HG03108 (cell line): Measurements from ENCODE around the gene SASS6.
A peak's percentile ranks its signal among the peaks of the same experiment; 100 is the strongest.

Experiments
- ATAC-seq: cut with Tn5 transposase; IDR thresholded peaks from one replicate; pipeline ENCODE4 v1.9.1; 2021; ENCODE audit warnings: moderate library complexity; ENCODE audit not compliant: unreplicated experiment

The SASS6 gene

DNA sequence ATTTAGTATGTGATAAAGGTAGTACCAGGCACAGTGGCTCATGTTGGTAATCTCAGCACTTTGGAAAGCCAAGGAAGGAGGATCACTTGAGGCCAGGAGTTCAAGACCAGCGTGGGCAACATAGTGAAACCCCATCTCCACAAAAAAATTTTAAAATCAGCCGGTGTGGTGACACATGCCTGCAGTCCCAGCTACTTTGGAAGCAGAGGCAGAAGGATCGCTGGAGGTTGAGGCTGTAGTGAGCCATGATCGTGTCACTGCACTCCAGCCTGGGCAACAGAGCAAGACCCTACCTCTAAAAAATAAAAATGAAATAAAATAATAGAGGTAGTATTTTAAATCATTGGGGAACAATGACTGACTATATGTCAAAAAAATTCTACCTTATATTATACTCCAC is 17.2 kb downstream of the SASS6 start:
- ATAC-seq: no peak

GRCh38 chr1:100109554-100110066 is 23.1 kb downstream of the SASS6 start:
- no peak for ATAC-seq

GRCh38 chr1:100107696-100108095 is 25.0 kb downstream of the SASS6 start:
- no peak for ATAC-seq

DNA sequence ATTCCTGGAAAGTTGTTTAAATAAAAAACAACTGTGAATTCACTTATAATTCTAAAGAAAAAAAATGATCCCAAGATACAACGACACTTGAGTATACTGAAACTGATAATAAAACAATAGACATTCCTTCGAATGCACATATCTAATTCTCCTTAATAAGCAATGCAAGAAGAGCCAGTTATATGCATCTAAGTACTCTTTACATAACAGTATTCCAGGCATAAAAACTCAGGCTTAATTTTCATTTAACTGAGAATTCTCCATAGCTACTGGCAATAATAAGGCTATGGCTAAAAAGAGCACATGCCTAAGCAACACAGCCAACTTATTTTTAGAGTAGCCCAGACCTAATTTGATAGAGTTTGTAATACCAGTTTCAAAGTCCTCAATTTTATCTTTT is 31.2 kb downstream of the SASS6 start:
- ATAC-seq: no peak

- ATAC-seq: no peak
These were observed 32.5 kb downstream of the SASS6 start for GRCh38 chr1:100100202-100100601.

DNA sequence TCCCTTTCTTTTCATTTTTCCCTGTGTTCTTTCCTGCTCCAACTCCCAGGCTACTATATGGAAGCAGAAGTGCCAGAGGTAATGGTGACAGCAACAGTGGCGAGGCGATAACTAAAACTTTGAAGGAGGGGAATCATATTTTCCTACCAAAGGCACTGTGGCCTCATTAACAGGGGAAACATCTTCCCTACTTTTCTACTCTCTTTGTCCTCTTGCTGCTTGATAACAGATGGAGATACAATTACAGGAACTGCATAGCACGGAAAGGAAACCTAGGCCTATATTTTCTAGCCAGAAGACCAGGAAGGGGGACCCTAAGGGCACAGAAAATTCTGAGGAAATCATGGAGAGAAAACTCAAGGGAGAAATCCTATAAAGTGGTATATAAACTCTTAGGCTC is 42.3 kb downstream of the SASS6 start:
- ATAC-seq: no peak

DNA sequence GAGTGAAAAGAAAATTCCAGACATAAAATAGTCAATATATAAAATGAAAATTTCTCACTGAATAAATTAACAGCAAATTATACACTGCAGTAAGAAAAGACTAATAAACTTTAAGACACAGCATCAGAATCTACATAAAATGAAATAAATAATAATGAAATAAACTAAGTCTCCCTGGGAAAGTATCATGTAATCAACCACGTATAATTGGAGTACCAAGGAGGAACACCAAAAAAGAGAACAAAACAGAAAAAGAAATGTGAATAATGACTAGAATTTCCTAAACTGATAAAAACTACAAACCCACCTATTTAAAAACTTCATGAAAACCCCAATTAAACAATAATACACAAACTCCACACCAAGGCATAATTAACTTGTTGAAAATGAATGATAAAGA is 43.6 kb downstream of the SASS6 start:
- ATAC-seq: no peak

DNA sequence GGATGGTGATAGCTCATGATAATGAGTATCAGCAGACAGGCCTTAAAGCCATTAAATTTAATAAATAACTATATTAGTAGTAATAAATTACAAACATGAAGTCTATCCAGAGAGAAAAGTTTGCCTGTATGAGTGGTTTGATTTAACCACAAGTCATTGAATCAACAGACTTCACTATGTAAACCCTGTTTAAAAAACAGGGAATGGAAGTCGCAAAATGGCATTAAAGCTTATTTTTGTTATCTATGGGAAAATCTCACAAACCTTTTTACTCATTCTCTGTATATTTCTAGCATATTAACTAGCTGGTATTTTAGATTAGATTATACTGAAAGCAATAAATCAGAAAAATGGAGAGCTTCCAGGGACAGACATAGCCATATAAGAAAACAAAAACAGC is 45.3 kb downstream of the SASS6 start:
- no peak for ATAC-seq

DNA sequence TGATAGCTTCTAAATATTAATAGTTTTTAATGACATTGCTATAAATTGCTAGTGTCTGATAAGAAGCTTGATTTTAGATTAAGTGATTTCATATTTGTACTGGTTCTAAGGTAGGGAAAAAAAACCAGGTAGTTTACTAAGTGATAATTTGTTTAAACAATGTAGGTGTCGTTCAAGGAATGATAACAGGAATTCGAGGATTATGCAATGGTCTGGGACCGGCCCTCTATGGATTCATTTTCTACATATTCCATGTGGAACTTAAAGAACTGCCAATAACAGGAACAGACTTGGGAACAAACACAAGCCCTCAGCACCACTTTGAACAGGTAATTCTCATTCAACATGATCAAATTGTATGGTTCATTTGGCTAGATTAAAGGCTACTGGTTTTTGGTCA is 52.4 kb downstream of the SASS6 start:
- ATAC-seq: no peak

GRCh38 chr1:100077531-100077930 is 55.2 kb downstream of the SASS6 start:
- ATAC-seq: peak; percentile 42

DNA sequence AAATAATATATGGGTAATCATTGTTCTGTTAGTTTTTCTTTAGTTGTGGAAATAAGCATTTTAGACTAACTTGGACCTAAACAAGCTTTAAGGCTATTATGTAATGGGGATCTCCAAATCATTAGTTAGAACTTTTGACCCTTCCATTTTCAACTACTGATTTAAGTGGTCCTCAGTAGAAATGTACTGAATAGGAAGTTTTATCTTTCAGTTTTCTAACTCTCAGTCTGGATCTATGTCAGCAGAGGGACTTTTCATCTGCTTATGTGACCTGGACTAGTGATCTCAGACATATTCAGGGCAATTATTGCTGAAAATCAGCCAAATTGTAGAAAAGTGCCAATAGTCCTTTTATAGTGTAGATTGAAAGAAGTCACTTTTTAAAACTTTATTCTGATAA is 56.0 kb downstream of the SASS6 start:
- ATAC-seq: peak; percentile 77

DNA sequence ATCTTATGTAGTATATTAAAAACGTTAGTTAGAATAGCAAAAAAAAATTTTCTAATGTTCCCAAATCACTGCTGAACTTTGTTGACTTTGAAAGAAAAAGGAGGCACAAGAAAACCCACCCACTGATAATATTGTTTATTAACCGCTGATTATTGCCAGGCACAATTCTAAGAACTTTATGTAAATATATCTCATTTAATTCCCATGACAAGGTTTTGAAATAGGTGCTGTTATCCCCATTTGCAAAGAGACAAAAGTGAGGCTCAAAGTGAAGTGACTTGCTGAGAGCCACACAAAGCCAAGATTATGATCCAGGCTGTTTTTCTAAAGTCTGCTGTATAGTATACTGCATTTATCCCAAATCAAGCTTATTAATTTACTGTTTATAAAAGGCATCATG is 56.4 kb downstream of the SASS6 start:
- no peak for ATAC-seq

- ATAC-seq: peak; percentile 30
These were observed 57.0 kb downstream of the SASS6 start for GRCh38 chr1:100075773-100076172.

GRCh38 chr1:100074604-100075395 is 57.9 kb downstream of the SASS6 start:
- ATAC-seq: no peak

DNA sequence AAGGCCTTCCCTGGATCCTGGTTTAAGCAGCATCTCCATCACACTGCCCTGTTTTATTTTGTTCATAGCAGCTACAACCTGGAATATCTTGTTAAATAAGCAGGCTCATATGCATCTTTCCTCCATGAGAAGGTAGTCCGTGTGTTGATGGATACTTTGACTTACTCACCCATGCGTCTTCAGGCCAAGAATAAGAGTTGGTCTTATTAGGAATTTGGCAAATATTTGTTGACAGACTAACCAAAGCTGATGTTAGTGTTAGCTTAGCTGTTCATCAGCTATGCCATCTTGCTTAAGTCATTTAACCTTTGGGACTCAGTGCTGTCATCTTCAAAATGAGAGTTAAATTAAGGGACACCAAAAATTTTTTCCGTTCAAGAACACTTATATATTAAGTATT is 59.2 kb downstream of the SASS6 start:
- ATAC-seq: no peak

GRCh38 chr1:100070201-100070939 is 62.4 kb downstream of the SASS6 start:
- no peak for ATAC-seq

DNA sequence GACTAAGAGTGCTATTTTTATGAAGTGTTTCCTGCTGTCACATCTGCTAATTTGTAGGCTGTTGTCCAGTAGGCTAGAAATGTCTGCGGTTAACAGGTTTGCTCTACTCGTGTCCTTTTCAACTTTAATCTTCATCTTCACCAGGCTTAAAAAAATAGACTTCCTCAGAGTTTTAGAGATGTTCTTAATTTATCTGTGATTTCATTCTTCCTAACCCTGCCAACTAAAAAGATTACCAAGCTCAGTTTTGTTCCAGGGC is 66.8 kb downstream of the SASS6 start:
- ATAC-seq: no peak

- no peak for ATAC-seq
These were observed 67.4 kb downstream of the SASS6 start for GRCh38 chr1:100065183-100065968.

DNA sequence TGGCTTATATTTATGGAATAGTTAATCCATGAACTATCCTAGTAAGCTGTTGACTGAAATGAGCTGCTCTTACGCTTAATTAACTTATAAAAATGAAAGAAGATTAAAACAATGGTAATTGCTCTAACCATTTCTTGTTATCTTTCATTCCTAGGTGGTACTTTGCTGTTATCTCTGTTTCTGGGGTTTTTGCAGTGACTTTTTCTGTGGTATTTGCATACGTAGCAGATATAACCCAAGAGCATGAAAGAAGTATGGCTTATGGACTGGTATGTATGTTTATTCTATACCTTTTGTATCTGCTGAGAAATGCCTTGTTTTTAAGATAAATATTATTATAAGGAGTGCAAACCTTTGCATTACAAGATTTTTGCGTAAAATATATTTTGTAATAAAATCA is 71.0 kb downstream of the SASS6 start:
- no peak for ATAC-seq

DNA sequence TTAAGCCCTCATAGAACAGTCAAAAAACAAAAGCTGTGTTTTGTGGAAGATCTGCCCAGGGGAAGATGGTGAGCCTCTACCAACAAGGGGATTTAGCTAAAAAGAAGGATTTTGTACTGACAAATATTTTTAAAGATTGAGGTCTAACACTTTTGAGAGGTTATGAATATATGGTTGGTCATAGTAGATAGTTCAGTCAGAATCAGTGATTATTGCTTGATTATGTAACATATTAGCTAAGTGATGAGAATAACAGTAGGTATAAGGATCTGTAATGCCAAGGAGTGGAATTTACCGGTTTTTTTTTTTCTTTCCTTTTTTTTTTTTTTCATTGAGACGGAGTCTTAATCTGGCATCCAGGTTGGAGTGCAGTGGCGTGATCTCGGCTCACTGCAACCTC is 79.0 kb downstream of the SASS6 start:
- ATAC-seq: no peak

- ATAC-seq: no peak
These were observed 79.6 kb downstream of the SASS6 start for GRCh38 chr1:100053119-100053518.

DNA sequence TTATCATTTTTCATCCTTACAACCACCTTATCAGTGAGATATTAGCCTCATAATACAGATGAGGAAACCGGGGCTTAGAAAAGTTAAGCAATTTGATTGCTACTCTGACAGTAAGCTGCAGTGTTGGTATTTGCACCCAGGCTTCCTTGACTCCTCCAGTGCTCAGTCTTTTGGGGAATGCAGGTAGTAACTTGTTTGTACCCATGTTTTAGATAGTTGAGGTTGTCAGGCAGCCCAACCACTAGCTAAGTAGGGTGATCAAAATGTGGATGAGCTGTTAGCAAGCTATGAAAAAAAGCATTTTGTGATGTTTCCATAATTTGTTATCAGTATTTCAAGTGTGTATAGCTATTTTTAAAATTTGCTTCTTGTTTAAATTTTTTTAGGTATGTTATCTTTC is 80.8 kb downstream of the SASS6 start:
- no peak for ATAC-seq
